Measurements from ENCODE around the gene PRR12.

PRR12 gene

GRCh38 chr19:49657493-49658138 lies 66.6 kb downstream of the PRR12 start:
- peaks cover 78 to 100% (median 100%) of the 10 kb centered on the region in 3 donors for H3K36me3 ChIP-seq
- no peaks in the 10 kb centered on the region for H3K4me1 ChIP-seq
- no peak for TF ChIP-seq CTCF (IDR thresholded peaks at IDR 0.05)
- H3K4me3 ChIP-seq = no peak overlapping the region
- H3K27me3 ChIP-seq = no peaks in the 10 kb centered on the region
- DNase-seq = no peak
- H3K27ac ChIP-seq = no peak overlapping the region
- H3K9me3 ChIP-seq = no peaks in the 10 kb centered on the region
- intact Hi-C loops (cut with DNase I; ENCODE audit: low total_unique reads) = no loop called here

- H3K4me3 ChIP-seq = no peak overlapping the region
- peaks cover 0 to under 1% (median 0%) of the 10 kb centered on the region in 4 donors for H3K4me1 ChIP-seq
- H3K27me3 ChIP-seq = no peaks in the 10 kb centered on the region
- intact Hi-C loops (cut with DNase I; ENCODE audit: low total_unique reads) = no loop called here
- no peaks in the 10 kb centered on the region for H3K9me3 ChIP-seq
- no peak for TF ChIP-seq CTCF (IDR thresholded peaks at IDR 0.05)
- H3K27ac ChIP-seq = no peak overlapping the region
- H3K36me3 ChIP-seq = peaks cover 75 to 100% (median 100%) of the 10 kb centered on the region in 3 donors
- no peak for DNase-seq
Observed at GRCh38 chr19:49658139-49658517, 67.1 kb downstream of the PRR12 start.

- H3K9me3 ChIP-seq = no peaks in the 10 kb centered on the region
- H3K27ac ChIP-seq = no peak overlapping the region
- no peak overlapping the region for H3K4me3 ChIP-seq
- intact Hi-C loops (cut with DNase I; ENCODE audit: low total_unique reads) = no loop called here
- no peaks in the 10 kb centered on the region for H3K27me3 ChIP-seq
- TF ChIP-seq CTCF (IDR thresholded peaks at IDR 0.05) = no peak
- H3K4me1 ChIP-seq = peaks cover 0 to 7% (median 3%) of the 10 kb centered on the region in 4 donors
- no peak for DNase-seq
- H3K36me3 ChIP-seq = peaks cover 69 to 94% (median 94%) of the 10 kb centered on the region in 3 donors
Observed at GRCh38 chr19:49658566-49659442, 67.8 kb downstream of the PRR12 start.

- Histone ChIP-seq H3K4me1 (peaks cover 0 to 17% (median 8%) of the 10 kb centered on the region in 4 donors), H3K27ac (no peak overlapping the region), H3K36me3 (peaks cover 58 to 78% (median 77%) of the 10 kb centered on the region in 3 donors), H3K27me3 (no peaks in the 10 kb centered on the region), H3K4me3 (no peak overlapping the region), H3K9me3 (no peaks in the 10 kb centered on the region)
- intact Hi-C loops (cut with DNase I; ENCODE audit: low total_unique reads) = no loop called here
- DNase-seq = no peak
- no peak for TF ChIP-seq CTCF (IDR thresholded peaks at IDR 0.05)
Observed at GRCh38 chr19:49660338-49660961, 69.5 kb downstream of the PRR12 start.

- Histone ChIP-seq H3K4me3 (no peak overlapping the region), H3K27ac (no peak overlapping the region), H3K36me3 (peaks cover 45 to 62% (median 62%) of the 10 kb centered on the region in 3 donors), H3K27me3 (no peaks in the 10 kb centered on the region), H3K9me3 (no peaks in the 10 kb centered on the region), H3K4me1 (peaks cover 0 to 28% (median 18%) of the 10 kb centered on the region in 4 donors)
- intact Hi-C loops (cut with DNase I; ENCODE audit: low total_unique reads) = no loop called here
- DNase-seq = no peak
- no peak for TF ChIP-seq CTCF (IDR thresholded peaks at IDR 0.05)
Observed at GRCh38 chr19:49662011-49662410, 71.0 kb downstream of the PRR12 start.
